Measurements from ENCODE around the gene RHBDF1. TPM values are rescaled to one million over a fixed set of nuclear protein-coding genes. Genes with fewer than 3 reads are reported as not detected.
"Not testable (repeated sequence)": the region's sequence is repeated elsewhere in the genome, so short reads cannot be mapped to it uniquely, and the experiment has no call there.

The RHBDF1 gene
- total RNA-seq, 4 donors from 2014 or later = 26.7 to 43.0 (median 30.2) TPM

GRCh38 chr16:10772-11171 lies 61.7 kb downstream of the RHBDF1 start:
- intact Hi-C loops (cut with DNase I); H3K27ac ChIP-seq (replicated peaks in 1 of 4); H3K36me3 ChIP-seq; DNase-seq (ENCODE audit: extremely low spot score); H3K4me3 ChIP-seq; H3K4me1 ChIP-seq; H3K27me3 ChIP-seq; H3K9me3 ChIP-seq: not testable (repeated sequence)
- peak in 2 of 3 experiments; percentile 15 to 41 for TF ChIP-seq CTCF (IDR thresholded peaks at IDR 0.05)
- 40% methylated on average over 1 of the region's 27 CpGs for WGBS

GRCh38 chr16:9903-10665 lies 62.3 kb downstream of the RHBDF1 start:
- Histone ChIP-seq H3K4me3 (no peak overlapping the region), H3K4me1 (no peaks in the 10 kb centered on the region), H3K27me3 (no peaks in the 10 kb centered on the region), H3K36me3 (no peaks in the 10 kb centered on the region), H3K9me3 (peaks cover 0 to 5% (median 0%) of the 10 kb centered on the region in 4 donors), H3K27ac (replicated peaks in 1 of 4) (no peak overlapping the region)
- intact Hi-C loops (cut with DNase I) = no loop called here
- DNase-seq (ENCODE audit: extremely low spot score) = no peak
- 83% methylated on average over 42 of the region's 48 CpGs for WGBS
- TF ChIP-seq POLR2AphosphoS5 (IDR thresholded peaks at IDR 0.05) (no peak), EP300 (IDR thresholded peaks at IDR 0.05) (no peak), CTCF (IDR thresholded peaks at IDR 0.05) (no peak), POLR2A (IDR thresholded peaks at IDR 0.05; ENCODE audit: low read depth) (no peak)

Small RNAs within 50 kb of the gene (small RNA-seq; reads per million reads assigned to genes)
- gene MIR6859-4 = 0 reads per million in 3 donors
- 0 reads per million in 3 donors for gene Z69720.2

Other genes with a start within 250 kb of the RHBDF1 start
- 1 to 10 TPM; 3.3 to 3.8 (median 3.7) TPM for gene POLR3K, start 19.0 kb downstream of the RHBDF1 start, total RNA-seq
- gene SNRNP25, start 18.8 kb downstream of the RHBDF1 start, total RNA-seq = 10 to 100 TPM; 22.0 to 33.6 (median 25.7) TPM
- gene MPG, start 5.6 kb upstream of the RHBDF1 start, total RNA-seq = 100 to 1,000 TPM in 2 of 4 donors, 10 to 100 TPM in 2; 70.2 to 120 (median 106) TPM
- gene NPRL3, start 66.0 kb upstream of the RHBDF1 start, total RNA-seq = 10 to 100 TPM; 11.1 to 20.8 (median 14.1) TPM
- gene HBZ, start 80.0 kb upstream of the RHBDF1 start, total RNA-seq = not detected
- gene HBM, start 93.3 kb upstream of the RHBDF1 start, total RNA-seq = 1 to 10 TPM in 1 of 4 donors, not detected in 3; 3.8 TPM
- gene HBA2, start 100.2 kb upstream of the RHBDF1 start, total RNA-seq = 1,000 to 10,000 TPM in 1 of 4 donors, 100 to 1,000 TPM in 1, 10 to 100 TPM in 1, 1 to 10 TPM in 1; 1.7 to 1,686 (median 156) TPM
- gene HBA1, start 104.0 kb upstream of the RHBDF1 start, total RNA-seq = 100 to 1,000 TPM in 1 of 4 donors, 10 to 100 TPM in 2, not detected in 1; 72.4 to 906 (median 98.6) TPM
- gene HBQ1, start 107.8 kb upstream of the RHBDF1 start, total RNA-seq = 1 to 10 TPM in 1 of 4 donors, not detected in 3; 1.2 TPM
- 10 to 100 TPM; 34.8 to 60.6 (median 50.2) TPM for gene LUC7L, start 156.8 kb upstream of the RHBDF1 start, total RNA-seq
- 100 to 1,000 TPM in 1 of 4 donors, 10 to 100 TPM in 3; 61.0 to 129 (median 78.1) TPM for gene FAM234A, start 162.2 kb upstream of the RHBDF1 start, total RNA-seq
- gene RGS11, start 203.3 kb upstream of the RHBDF1 start, total RNA-seq = 10 to 100 TPM in 2 of 4 donors, 1 to 10 TPM in 2; 7.1 to 18.2 (median 11.0) TPM
- gene ARHGDIG, start 208.0 kb upstream of the RHBDF1 start, total RNA-seq = 1 to 10 TPM in 3 of 4 donors, under 1 TPM in 1; 0.80 to 4.8 (median 3.0) TPM
- 1 to 10 TPM in 2 of 4 donors, under 1 TPM in 1, not detected in 1; 0.23 to 1.2 (median 1.0) TPM for gene PDIA2, start 210.5 kb upstream of the RHBDF1 start, total RNA-seq

Data from esophagus muscularis mucosa (tissue), 4 donors.